NCI-H187 treated with DMSO at 0.1 percent for 48 hours (cell line): ENCODE measurements around the gene PTPN5.
"Not testable (repeated sequence)": the region's sequence is repeated elsewhere in the genome, so short reads cannot be mapped to it uniquely, and the experiment has no call there.

Source experiments
- DNase-seq: peaks from one replicate; lab custom pipeline; 2025; lab: John Stamatoyannopoulos, UW

The PTPN5 gene

DNA sequence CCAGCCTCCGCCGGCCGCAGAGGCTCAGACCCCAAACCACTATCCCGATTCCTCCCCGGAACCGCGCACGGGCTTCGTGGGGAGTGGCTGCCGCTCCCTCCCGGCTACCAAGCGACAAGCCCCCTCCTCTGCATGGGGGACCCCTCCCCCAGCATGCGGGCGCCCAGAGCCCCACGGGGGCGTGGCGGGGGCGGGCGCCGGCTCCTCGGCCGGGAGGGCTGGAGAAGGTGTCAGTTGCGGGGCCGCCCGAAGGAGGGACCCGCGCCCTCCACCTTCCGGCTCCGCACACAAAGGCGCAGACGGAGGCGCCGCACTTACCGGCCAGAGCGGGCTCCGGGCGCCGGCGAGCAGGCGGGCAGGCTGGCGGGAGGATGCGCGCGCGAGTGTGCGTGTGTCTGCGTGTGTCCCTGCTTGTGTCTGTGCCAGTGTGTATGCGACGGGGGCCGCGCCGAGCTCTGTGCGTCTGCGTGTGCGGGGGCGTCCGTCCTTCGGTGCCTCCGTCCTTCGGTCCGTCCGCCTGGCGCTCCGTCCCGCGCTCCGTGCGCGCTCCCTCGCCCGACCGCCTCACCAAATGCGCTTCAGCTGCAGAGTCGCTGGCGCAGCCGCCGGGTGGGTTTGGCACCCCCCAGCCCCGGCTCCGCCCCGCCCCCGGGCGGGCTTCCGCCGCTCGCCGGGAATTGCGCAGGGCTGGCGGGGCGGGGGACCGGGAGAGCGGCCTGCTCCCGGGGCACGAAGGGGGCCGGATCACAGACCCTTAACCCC, at the start of gene PTPN5:
Gene PTPN5, minus strand, starts transcription at position 592 of the 762 bp plus-strand sequence. CDS start 19,840 bp downstream, outside the sequence.
- no peak for DNase-seq

DNA sequence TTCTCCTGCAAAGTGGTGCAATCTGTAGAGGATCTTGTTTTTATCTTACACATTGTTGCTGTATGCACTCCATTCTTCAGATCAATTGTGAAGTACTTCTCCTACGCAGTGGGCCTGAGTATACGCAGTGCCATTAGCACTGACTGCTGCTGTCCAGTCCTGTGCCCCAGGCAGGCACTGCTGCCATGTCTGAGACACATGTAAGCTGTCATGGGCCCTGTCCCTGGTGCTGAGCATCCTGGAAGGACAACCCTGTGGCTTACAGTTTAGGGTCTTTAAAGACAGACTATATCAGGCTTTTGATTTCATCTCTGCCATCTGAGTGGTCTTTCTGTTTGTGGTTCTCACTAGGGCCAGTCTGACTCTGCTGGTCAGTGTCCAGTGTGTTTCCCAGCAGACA, 44.8 kb upstream of the PTPN5 start:
- DNase-seq, result no peak

DNA sequence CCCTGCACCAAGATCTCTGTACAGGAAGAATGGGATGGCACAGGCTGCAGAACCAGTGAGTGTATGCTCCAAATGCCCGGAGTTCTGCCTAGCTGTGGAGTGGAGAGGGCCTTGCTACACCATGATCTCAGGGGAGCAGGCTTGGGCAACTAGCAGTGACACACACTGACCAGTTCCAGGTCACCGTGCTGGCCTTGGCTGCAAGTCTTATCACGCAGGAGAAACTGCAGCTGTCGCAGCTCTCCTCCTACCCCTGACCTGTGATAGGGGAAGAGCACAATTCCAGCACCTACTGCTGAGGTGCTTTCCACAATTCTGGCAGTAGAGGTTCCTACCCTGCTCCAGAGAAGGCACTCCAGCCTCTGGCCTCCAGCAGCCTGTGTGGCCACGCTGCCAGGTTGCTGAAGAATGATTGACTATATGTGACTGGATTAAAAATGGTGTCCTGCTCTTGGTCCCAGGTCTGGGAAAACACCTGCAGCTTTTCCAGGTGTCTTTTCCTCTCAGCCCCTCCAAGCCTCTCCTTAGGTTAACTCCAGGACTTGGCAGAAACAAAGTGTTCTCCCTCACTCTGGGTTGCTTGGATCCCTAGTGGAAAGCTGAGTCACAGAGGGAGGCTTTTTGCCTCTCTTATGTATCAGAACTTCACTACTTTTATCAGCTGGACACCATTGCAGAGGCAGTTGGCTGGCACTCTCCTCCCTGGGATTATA, 43.3 kb upstream of the PTPN5 start:
- DNase-seq, result no peak

DNA sequence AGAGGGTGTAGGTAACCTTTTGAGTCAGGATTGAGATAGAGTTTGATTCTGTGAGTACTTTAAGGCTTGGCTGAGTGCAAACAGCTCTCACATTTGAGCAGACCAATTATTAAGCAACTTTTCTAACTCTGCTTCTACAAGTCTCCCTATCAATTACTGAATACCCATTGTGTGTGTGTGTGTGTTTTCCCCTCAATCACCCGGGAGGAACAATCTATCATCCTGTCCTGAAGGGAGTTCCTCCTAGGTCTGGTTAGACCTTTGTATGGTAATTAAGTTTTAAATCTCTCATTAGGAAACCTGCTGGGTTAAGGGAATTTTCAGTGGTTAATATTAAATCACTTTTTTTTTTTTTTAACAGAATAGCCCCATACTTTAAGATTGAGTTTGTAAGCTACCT, 28.6 kb upstream of the PTPN5 start:
- DNase-seq, result not testable (repeated sequence)

DNA sequence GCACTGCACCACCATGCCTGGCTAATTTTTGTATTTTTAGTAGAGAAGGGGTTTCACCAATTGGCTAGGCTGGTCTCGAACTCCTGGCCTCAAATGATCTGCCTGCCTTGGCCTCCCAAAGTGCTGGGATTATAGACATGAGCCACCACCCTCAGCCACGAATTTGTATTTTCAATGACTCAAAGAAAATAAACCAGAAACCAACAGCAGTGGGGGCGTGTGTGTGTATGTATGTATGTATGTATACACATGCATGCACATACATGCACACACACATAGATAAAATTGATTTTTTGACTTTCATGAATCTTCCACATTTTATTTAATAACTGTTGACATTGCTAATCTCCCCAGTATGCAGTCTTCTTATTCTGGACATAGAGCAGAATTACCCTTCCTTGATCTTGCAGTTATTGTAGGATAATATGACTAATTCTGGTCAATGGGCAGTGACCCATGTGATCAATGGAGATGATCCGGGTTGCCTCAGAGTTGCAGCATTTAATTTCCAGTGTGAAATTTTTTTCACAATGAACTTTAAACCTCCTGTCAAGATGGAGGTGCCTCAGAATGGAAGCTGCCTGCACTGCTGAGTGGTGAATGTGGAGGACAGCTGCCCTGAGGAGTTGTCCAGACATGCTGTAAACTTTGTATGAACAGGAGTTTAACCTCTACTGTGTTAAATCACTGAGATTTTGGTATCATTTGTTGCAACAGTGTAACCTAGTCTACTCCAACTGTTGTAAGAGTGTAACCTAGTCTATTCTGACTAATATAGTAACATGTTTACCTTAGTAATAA, 12.8 kb upstream of the PTPN5 start:
- no peak for DNase-seq

DNA sequence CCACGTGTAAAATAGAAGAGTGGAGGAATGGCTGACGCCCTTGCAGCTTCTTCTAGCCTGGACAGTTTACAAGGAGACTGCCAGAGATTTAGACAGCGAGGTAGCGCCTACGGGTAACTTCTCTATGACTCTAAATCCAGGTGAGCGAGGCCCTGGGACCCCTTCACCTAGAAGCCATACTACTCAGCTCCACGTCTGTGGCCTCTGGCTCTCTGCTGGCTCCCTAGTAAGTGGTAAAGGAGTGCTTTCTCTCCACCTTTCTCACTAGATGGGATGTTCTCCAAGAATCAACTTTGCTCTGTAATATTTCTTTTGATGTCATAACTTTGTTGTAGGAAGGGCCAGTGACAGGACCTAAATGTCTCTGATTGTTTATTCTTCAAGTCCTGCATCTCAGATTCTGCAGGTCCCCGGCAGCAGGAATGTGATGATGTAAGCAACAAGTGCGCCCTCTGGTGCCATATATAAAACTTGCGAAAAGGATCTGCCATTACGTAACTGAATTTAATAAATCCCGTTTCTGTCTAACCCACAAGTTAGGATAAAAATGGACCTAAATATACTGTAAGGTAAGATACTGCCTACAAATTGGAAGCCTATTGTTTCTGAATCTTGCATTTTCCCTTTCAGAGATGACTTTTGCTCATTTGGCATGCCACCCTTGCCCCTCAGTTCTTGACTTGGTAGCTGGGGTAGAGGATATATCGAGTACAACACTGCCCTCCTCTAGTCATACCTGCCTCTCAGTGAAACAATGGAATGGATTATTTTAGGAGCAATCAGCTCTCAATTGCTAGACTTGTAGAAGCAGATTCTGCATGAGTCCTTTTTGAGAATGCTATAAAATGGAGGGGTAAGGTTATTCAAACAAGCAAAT, 11.0 kb upstream of the PTPN5 start:
- DNase-seq, result no peak

DNA sequence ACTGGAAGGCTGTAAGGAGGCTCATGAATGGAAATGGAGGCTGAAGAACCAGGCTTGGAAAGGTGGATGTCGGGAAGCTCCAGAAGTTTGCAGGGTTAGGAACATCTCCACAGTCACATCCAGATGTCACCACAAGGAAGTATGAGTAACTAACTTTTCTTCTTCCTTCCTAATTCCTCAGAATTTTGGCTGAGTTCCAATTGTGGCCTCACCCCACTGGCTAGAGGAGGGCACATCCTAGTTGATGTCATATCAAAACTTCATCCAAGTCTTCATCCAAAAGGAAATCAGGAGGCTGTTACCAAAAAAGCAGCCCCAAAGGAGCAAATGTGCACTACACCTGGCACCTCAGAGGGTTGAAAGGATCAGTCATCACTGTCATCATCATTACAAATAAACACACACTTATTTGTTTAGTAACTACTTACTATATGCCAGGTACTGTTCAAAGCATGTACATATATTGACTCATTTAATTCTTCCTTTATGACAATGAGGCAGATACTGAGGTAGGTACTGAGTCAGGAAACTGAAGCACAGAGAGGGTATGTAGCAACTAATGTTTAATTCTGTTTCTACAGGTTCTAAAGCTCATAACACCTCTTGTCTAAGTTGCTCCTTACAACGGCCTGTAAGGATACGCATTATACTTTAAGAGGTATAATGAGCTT, 7.3 kb upstream of the PTPN5 start:
- DNase-seq, result no peak

DNA sequence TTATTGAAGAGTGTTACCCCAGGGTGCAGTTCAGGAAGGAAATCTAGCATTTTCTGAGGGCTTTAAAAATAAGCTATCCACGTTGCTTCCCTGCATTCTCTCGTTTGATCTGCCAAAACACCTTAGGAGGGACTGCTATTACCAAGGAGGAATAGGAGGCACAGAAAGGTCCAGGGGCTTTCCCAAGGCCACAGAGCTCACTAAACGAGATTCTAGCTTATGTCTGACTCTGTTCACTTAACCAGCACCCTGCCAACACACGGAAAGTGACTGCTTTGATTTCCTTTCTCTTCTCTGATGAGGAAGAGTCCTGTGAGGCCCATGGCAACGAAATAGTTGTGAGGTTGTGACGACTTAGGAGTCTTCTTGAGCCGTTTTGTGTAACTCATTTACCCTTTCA, 3.4 kb upstream of the PTPN5 start:
- no peak for DNase-seq

DNA sequence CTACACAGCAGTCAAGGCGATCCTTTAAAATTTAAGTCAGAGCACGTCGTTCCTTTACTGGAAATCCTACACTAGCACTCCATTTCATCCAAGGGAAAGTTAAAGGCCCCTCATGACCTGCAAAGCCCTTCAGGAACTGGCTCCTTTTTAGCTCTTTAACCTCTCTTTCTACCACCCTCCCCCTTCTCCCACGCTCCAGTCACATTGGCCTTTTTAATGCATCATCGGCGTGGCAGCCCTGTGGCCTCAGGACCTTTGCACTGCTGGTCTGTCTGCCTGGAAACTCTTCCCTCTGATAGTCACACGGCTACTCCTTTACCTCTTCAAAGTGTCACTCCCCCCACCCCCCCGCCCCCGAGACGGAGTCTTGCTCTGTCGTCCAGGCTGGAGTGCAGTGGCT, 1.2 kb upstream of the PTPN5 start:
- DNase-seq, result no peak

DNA sequence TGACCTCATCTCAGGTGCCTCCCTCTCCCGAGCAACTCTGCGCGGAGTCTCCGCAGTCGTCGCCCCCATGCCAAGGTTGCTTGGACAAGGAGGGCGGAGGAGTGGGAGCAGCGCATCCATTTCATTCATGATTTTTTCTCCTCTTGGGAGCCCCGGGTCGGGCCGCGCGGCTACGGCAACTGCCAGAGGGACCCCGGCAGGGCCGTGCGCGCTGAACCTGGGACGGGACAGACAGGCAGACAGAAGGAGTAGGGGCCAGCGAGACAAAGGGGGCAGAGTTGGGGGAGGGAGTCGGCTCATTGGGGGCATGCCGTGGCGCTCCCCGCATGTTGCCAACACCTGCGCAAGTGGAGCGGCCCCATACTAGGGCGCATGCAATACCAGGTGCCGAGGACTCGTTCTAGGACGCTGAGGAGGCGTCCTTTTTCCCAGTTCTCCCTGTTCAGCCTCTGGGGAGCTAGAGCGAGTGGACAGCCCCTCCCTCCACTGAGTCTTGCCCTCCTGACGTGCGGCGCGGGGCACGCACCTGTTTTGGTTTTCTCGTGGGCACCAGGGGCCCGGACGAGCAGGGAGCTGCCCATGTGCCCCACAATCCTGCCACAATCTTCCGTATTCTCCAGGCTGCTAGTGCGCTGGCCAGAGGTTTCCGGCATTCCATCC, 501 bp upstream of the PTPN5 start:
- no peak for DNase-seq

DNA sequence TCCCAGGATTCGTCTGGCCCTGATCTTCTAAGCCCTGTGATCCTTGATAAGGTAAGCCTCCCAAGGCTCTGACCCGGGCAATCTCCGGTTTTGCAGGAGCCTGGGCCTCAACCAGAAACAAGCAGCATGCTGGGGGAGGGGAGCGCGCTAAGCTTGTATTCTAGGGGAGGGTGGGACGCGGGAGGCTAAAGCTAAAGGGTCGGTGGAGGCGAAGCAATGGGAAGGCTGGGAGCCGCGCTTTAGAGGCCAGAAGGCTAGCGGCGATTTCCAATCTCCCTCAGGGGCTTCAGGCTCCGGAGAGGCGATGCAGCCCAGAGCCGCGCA, 753 bp downstream of the PTPN5 start:
- no peak for DNase-seq

DNA sequence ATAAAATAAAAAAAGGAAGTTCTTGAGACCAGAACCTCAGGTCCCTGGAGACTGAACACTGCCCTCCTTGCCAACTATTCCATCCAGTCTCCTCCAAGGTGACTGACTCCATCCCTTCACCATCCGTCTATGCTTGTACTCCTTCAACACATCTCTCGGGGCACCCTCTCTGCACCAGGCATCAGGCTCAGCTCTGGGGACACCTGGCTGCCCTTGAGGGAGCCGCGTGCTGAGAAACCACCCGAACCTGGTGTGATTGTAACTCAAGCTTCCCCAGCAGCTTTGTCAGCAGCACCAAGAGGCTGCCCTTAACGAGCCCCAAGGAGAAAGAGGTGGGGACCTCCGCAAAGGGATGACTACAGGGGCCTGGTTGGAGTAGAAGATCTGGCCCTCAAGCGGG, 1.7 kb downstream of the PTPN5 start:
- no peak for DNase-seq

DNA sequence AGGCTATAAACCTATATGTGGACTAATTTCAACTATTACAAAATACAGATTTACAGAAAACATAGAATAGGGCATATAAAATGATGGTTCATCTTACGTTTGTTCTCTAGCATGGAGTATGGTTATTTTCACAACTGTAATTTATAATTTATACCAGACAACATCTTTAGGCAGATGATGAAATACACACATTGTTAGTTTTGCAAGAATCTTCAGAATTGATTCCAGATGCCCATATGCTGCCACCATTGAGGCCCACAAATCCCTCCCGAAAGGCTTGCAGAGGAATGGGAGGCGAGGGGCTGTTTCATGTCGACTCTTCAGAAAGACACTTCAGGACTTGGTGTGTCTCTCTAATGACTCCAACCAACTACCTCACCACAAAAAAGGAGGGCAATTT, 6.2 kb downstream of the PTPN5 start:
- no peak for DNase-seq

DNA sequence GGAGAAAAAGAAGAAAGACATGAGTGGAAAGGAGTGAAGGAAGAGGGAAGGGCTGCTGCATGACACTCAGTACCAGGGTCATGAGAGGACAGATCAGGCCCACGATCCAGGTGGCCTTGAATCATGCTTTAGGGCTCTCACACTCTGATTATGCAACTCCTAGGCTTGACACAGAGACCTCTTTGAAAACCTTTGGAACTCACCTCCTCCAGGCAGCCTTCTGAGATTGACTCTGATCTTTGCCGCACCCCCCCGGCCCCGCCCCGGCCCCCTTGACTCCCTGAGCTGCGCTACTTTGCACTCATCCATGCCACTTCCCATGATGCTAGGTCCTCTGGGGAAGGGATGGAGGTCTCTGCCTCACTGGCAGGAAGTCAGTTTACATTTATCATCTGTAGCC, 10.7 kb downstream of the PTPN5 start:
- no peak for DNase-seq

DNA sequence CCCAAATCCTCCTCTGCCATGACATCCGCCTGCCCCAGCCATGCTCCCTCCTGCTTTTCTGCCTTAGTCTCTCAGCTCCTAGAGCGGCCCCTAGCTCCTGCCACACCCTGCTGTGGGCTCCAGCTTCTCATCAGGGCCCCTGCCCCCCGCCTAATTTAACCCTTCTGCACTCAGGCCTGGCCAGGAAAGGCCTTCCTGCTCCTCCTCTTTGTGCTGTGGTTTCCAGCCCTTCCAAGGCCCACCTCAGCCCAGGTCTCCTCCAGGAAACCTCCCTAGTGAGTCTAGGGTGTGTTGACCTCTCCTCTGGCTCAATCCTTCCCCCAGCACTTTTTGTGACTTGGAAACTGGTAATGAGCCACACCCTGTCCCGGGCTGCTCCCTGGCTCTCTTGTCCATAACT, 11.3 kb downstream of the PTPN5 start:
- no peak for DNase-seq

DNA sequence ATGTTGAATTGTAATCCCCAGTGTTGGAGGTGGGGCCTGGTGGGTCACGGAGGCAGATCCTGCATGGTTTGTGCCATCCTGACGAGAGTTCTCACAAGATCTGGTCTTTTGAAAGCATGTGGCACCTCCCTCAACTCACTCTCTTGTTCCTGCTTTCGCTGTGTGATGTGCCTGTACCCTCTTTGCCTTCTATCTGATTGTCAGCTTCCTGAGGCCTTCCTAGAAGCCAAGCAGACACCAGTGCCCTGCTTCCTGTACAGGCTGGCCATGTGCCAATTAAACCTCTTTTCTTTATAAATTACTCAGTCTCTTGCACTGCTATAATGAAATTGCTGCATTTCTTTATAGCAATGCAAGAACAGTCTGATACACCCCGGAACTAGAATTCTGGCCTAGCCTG, 13.1 kb downstream of the PTPN5 start:
- no peak for DNase-seq

DNA sequence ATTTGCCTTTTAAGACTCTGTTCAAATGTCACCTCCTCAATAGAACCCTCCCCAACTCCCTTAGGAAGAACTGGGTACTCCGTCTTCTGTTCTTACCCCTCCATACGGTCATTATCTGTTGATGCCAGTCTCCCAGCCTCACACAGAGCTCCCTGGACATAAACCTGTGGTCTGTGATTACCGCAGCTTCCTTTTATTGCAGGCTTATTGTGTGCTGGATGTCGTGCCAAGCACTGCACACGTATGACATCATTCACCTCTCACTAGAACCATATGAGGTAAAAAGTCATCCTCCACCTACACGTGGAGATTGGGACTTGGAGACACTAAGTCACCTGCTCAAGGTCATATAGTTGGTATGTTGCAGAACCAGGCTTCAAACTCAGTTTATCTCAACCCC, 15.3 kb downstream of the PTPN5 start:
- no peak for DNase-seq

DNA sequence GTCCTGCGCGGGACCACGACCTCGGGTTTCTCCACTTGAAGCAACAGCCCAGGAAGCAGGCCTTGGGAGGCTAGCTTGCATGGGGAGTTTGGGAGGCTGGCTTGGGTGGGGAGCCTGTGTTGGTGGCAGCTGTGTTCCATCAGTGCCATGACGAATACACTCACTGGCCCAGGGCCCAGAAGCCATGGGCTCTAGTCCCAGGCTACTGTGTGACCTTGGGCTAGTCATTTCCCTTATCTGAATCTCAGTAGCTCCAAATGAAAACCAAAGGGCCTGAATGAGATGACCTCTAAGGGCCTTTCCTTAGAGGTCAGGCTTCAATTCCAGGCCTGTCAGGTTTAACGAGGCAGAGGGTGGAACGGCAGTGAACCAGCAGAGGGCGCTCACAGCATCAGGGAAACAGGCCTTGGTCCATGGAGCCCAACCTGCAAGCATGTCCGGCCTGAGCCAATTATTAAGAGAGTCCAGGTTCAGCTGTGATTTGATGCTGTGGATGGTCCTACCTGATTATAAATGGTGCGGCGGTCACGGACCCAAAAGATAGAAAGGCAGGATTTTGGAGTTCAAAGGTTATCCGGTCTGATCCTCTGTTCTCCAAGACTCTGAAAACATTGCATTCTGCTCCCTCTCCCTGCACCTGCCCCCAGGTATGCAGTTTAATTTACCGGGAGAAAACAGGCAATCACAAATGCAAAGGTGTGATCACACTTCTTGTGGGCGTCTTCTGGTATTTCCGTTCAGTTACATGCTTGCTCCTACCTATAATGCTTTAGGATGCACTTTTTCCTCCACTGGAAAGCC, 15.9 kb downstream of the PTPN5 start:
- DNase-seq, result no peak

DNA sequence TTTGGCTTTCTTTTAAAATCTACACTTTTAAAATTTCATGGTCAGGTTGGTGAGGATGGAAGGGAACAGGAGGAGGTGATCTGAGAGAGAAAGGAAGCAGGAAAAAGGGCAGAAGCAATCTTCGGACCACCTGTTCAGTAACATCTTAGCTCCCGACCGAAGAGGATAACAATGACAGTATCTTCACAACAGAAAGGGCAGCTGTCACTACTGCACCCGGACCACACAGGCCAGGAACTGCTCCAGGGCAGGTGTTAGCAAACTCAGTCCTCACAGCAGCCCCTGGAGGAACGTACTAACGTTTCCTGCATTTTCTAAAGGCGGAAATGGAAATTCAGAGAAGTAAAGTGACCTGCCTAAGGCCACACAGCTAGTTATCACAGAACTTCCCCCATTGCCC, 16.8 kb downstream of the PTPN5 start:
- DNase-seq, result no peak

DNA sequence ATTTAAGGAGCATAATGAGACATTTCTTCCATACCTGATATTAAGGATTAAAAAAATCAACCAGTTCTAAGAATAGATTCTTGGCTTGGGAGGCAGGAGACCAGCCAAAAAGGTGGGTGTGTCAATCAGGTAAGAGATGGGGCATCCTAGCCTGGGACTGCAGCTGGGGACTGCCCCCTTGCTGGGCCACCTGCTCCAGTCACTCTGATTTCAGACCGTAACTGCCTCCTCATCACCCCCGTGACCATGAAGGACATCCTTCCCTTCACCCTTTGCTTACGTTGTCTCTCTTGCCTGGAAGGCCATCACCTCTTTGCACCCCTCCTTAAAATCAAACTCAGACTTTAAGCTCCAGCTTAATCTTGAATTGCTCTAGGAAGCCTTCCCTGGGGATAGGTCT, 17.9 kb downstream of the PTPN5 start:
- no peak for DNase-seq
